Measurements from ENCODE around the gene GDPD5.

GDPD5 gene

GRCh38 chr11:75536786-75537641, 11.3 kb upstream of the GDPD5 start:
- DNase-seq, result no peak

- DNase-seq, result no peak
Measured at GRCh38 chr11:75535071-75535470, 9.3 kb upstream of the GDPD5 start.

GRCh38 chr11:75534259-75535069, 8.7 kb upstream of the GDPD5 start:
- no peak for DNase-seq

- DNase-seq, result no peak
Measured at GRCh38 chr11:75533896-75534258, 8.1 kb upstream of the GDPD5 start.

- DNase-seq, result no peak
Measured at GRCh38 chr11:75532200-75533048, 6.7 kb upstream of the GDPD5 start.

GRCh38 chr11:75531325-75531724, 5.6 kb upstream of the GDPD5 start:
- no peak for DNase-seq

- DNase-seq, result no peak
Measured at GRCh38 chr11:75530577-75530976, 4.8 kb upstream of the GDPD5 start.

GRCh38 chr11:75527938-75528735, 2.4 kb upstream of the GDPD5 start:
- DNase-seq, result no peak

- no peak for DNase-seq
Measured at GRCh38 chr11:75527130-75527529, 1.4 kb upstream of the GDPD5 start.

- DNase-seq, result no peak
Measured at GRCh38 chr11:75526192-75526541, 426 bp upstream of the GDPD5 start.

- peak; percentile 64 for DNase-seq
Measured at GRCh38 chr11:75524665-75525432, 892 bp downstream of the GDPD5 start.

GRCh38 chr11:75523811-75524664, 1.7 kb downstream of the GDPD5 start:
- no peak for DNase-seq

GRCh38 chr11:75523189-75523588, 2.6 kb downstream of the GDPD5 start:
- DNase-seq, result no peak

GRCh38 chr11:75522286-75523044, 3.3 kb downstream of the GDPD5 start:
- DNase-seq, result no peak

- no peak for DNase-seq
Measured at GRCh38 chr11:75520688-75521087, 5.1 kb downstream of the GDPD5 start.

GRCh38 chr11:75518771-75519653, 6.7 kb downstream of the GDPD5 start:
- no peak for DNase-seq

- DNase-seq, result no peak
Measured at GRCh38 chr11:75518204-75518549, 7.6 kb downstream of the GDPD5 start.

- DNase-seq, result no peak
Measured at GRCh38 chr11:75516886-75517285, 8.9 kb downstream of the GDPD5 start.
